Transverse colon (tissue), 4 donors: Measurements from ENCODE around the gene TFE3.

ENCODE experiments used
- CTCF ChIP-seq, 5 experiments: fragments of 200-600 bp in 3 of 5; fragments of 450-650 bp in 2 of 5; sonication (generic) in 3 of 5; IDR thresholded peaks; 1 replicate in 2 of 5; 2 replicates in 3 of 5; pipeline ENCODE4 v1.5.1; 2016 to 2017; ENCODE audit warnings: antibody characterized with exemption in 5 of 5, inconsistent platforms in 3 of 5, mild to moderate bottlenecking in 2 of 5, moderate library complexity in 1 of 5
- EP300 ChIP-seq: sonication (generic); formaldehyde crosslinking; IDR thresholded peaks from one replicate; pipeline ENCODE4 v1.6.1; 2017; ENCODE audit warnings: antibody characterized with exemption, low read depth
- POLR2A ChIP-seq: fragments of 450-650 bp; IDR thresholded peaks from one replicate; pipeline ENCODE4 v1.6.1; 2016; ENCODE audit warnings: antibody characterized with exemption, mild to moderate bottlenecking, moderate library complexity
- POLR2AphosphoS5 ChIP-seq, 3 donors: sonication (generic); formaldehyde crosslinking; IDR thresholded peaks; one replicate each; pipeline ENCODE4 v1.6.1; 2016; ENCODE audit warnings: antibody characterized with exemption in 3 of 3

- TF ChIP-seq POLR2A (no peak), POLR2AphosphoS5 (IDR thresholded peaks at IDR 0.05) (no peak), CTCF (IDR thresholded peaks at IDR 0.05) (no peak), EP300 (no peak)
Measured at GRCh38 chrX:48998391-48998790, 44.8 kb downstream of the TFE3 start.
